Stomach (tissue), 9 donors: ENCODE measurements around the gene MEX3A. TPM values are rescaled to one million over a fixed set of nuclear protein-coding genes. Genes with fewer than 3 reads are reported as not detected.

Source experiments
- DNase-seq, 2 donors: peaks; one replicate each; pipeline versions ENCODE4 v3.0.0 to v3.0.0-alpha.2; 2013 to 2019
- H3K27ac ChIP-seq, 5 donors: fragments of 200-600 bp in 4 of 5; sonication (generic) in 4 of 5; one replicate each; pipeline ENCODE4 v1.5.1; 2013 to 2019; ENCODE audit warnings: mild to moderate bottlenecking in 1 of 5, moderate library complexity in 1 of 5
- H3K27me3 ChIP-seq, 3 donors: fragments of 200-600 bp; sonication (generic); one replicate each; pipeline ENCODE4 v1.5.1; 2017 to 2019; ENCODE audit warnings: mixed run types in 1 of 3
- H3K36me3 ChIP-seq, 4 donors: fragments of 200-600 bp; sonication (generic); 1 replicate in 3 of 4; 2 replicates in 1 of 4; pipeline ENCODE4 v1.5.1; 2016 to 2019
- H3K4me1 ChIP-seq, 4 donors: fragments of 200-600 bp; sonication (generic); one replicate each; pipeline ENCODE4 v1.5.1; 2016 to 2019
- H3K4me3 ChIP-seq, 4 donors: fragments of 200-600 bp; sonication (generic) in 3 of 4; one replicate each; pipeline ENCODE4 v1.5.1; 2016 to 2019; ENCODE audit warnings: mild to moderate bottlenecking in 1 of 4
- H3K9me3 ChIP-seq, 4 donors: fragments of 200-600 bp; sonication (generic); one replicate each; pipeline ENCODE4 v1.5.1; 2016 to 2019
- EP300 ChIP-seq: sonication (generic); formaldehyde crosslinking; IDR thresholded peaks from one replicate; pipeline ENCODE4 v1.6.1; 2017; ENCODE audit warnings: antibody characterized with exemption
- POLR2A ChIP-seq, 4 donors: fragments of 450-650 bp; IDR thresholded peaks; one replicate each; pipeline ENCODE4 v1.6.1; 2016; ENCODE audit warnings: antibody characterized with exemption in 4 of 4, control low read depth in 2 of 4, mild to moderate bottlenecking in 1 of 4, moderate library complexity in 1 of 4
- POLR2AphosphoS5 ChIP-seq, 3 donors: sonication (generic); formaldehyde crosslinking; IDR thresholded peaks; one replicate each; pipeline ENCODE4 v1.6.1; 2016; ENCODE audit warnings: antibody characterized with exemption in 3 of 3
- WGBS, 5 donors: extraction: QIAGEN DNeasy Blood & Tissue Kit in 3 of 5; methylation state at CpG; one replicate each; pipeline versions ENCODE4 v1.1.5 to v1.1.7; 2013 to 2018; 5-methylcytosine and 5-hydroxymethylcytosine counted together
- intact Hi-C: fragments of 100-400 bp; cut with DNase I; formaldehyde crosslinking; loops from one replicate; pipeline ENCODE4 v1.15.1; 2023; ENCODE audit warnings: low total_unique reads
- polyA plus RNA-seq, 3 donors: library from polyadenylated mRNA; stranded (reverse); fragments of 200-250 nt; gene quantifications; one replicate each; pipeline ENCODE4 v1.2.3, GENCODE V29; 2013
- total RNA-seq, 5 donors: library from RNA; depleted of rRNA; stranded (reverse); fragments of >200 nt; gene quantifications; one replicate each; pipeline versions ENCODE4 v1.1.0 to v1.2.3, GENCODE V29; 2014 to 2016
- TF ChIP-seq, protein P1 (sequence below), 7 experiments: fragments of 450-650 bp in 4 of 7; fragments of 200-600 bp in 3 of 7; sonication (generic) in 3 of 7; IDR thresholded peaks; one replicate each; pipeline ENCODE4 v1.5.1; 2016 to 2019; ENCODE audit warnings: antibody characterized with exemption in 7 of 7, control low read depth in 2 of 7, mild to moderate bottlenecking in 1 of 7
- donor health status: healthy with polysubstance abuse.
- donor health status: Bipolar disorder and iron deficiency.
- donor health status: healthy.

Gene MEX3A
- total and polyA plus RNA-seq, 8 donors = 0.25 to 11.0 (median 1.5) TPM; not detected in 3

DNA sequence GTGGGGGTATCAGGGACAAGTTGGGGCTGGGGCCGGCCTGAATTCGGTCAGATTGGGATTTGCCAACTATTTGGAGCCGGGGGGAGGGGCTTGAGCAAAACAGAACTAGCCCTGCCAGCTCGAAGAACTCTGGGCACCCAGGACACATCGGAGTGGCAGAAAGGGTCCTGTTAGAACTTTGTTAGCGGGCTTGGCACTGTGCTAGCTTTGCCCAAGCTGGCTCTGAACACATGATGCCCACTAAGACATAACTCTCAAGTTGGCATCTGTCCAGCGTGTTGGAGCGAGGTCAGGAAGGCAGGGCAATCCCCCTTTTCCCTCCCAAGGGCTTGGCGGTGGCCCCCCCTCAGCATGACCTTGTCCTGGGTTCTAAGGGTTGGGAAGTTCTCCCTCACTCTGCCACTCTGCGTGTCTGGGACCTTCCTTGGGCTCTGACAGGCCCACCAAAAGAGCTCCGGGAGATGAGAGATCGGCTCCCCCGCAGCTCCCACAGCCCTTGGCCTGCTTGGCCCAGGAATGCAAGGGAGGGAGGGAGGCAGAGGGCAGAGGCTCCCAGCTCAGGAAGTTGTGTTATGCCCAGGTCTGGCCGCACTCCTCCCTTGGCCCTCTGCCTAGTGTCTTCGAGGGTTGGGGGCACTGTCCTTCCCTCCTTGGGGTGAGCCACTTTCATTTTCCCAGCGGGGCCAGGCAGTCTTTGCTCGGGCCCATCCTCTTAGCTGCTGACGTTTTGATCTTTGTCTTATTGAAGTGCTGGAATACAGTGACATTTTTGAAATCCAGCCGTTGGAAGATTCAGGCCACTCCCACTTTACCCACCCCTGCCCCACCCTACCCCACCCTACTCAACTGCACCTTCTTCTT lies 33.5 kb upstream of the MEX3A start:
- Histone ChIP-seq H3K4me3 (peak overlapping the region; percentile 72 to 100 (median 93)), H3K27ac (peak overlapping the region; percentile 91 to 99 (median 93)), H3K36me3 (peaks cover 0 to 22% (median 0%) of the 10 kb centered on the region in 4 donors), H3K9me3 (no peaks in the 10 kb centered on the region), H3K27me3 (no peaks in the 10 kb centered on the region), H3K4me1 (peaks cover 53 to 87% (median 61%) of the 10 kb centered on the region in 4 donors)
- intact Hi-C loops = no loop called here
- DNase-seq = peak; percentile 62 to 89
- TF ChIP-seq, protein P1, sequence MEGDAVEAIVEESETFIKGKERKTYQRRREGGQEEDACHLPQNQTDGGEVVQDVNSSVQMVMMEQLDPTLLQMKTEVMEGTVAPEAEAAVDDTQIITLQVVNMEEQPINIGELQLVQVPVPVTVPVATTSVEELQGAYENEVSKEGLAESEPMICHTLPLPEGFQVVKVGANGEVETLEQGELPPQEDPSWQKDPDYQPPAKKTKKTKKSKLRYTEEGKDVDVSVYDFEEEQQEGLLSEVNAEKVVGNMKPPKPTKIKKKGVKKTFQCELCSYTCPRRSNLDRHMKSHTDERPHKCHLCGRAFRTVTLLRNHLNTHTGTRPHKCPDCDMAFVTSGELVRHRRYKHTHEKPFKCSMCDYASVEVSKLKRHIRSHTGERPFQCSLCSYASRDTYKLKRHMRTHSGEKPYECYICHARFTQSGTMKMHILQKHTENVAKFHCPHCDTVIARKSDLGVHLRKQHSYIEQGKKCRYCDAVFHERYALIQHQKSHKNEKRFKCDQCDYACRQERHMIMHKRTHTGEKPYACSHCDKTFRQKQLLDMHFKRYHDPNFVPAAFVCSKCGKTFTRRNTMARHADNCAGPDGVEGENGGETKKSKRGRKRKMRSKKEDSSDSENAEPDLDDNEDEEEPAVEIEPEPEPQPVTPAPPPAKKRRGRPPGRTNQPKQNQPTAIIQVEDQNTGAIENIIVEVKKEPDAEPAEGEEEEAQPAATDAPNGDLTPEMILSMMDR (IDR thresholded peaks at IDR 0.05) = no peak
- TF ChIP-seq POLR2A (IDR thresholded peaks at IDR 0.05) = no peak
- no peak for TF ChIP-seq EP300
- TF ChIP-seq POLR2AphosphoS5 (IDR thresholded peaks at IDR 0.05) = peak; percentile 17 to 46 (median 37)
- WGBS, 5 donors = 1 to 4% (median 3%) methylated on average over 14 to 19 of the region's 19 CpGs

GRCh38 chr1:156114919-156115513 lies 32.8 kb upstream of the MEX3A start:
- WGBS, 5 donors = 0% methylated on average over 33 to 49 of the region's 49 CpGs
- peaks cover 46 to 79% (median 54%) of the 10 kb centered on the region in 4 donors for H3K4me1 ChIP-seq
- intact Hi-C loops = no loop called here
- H3K4me3 ChIP-seq = peak overlapping the region; percentile 72 to 100 (median 93)
- TF ChIP-seq EP300 (no peak), POLR2AphosphoS5 (IDR thresholded peaks at IDR 0.05) (peak in 1 of 3 donors; percentile 3)
- peak overlapping the region; percentile 91 to 99 (median 93) for H3K27ac ChIP-seq
- H3K9me3 ChIP-seq = no peaks in the 10 kb centered on the region
- no peaks in the 10 kb centered on the region for H3K27me3 ChIP-seq
- peaks cover 0 to 15% (median 0%) of the 10 kb centered on the region in 4 donors for H3K36me3 ChIP-seq
- peak; percentile 57 to 75 for DNase-seq

DNA sequence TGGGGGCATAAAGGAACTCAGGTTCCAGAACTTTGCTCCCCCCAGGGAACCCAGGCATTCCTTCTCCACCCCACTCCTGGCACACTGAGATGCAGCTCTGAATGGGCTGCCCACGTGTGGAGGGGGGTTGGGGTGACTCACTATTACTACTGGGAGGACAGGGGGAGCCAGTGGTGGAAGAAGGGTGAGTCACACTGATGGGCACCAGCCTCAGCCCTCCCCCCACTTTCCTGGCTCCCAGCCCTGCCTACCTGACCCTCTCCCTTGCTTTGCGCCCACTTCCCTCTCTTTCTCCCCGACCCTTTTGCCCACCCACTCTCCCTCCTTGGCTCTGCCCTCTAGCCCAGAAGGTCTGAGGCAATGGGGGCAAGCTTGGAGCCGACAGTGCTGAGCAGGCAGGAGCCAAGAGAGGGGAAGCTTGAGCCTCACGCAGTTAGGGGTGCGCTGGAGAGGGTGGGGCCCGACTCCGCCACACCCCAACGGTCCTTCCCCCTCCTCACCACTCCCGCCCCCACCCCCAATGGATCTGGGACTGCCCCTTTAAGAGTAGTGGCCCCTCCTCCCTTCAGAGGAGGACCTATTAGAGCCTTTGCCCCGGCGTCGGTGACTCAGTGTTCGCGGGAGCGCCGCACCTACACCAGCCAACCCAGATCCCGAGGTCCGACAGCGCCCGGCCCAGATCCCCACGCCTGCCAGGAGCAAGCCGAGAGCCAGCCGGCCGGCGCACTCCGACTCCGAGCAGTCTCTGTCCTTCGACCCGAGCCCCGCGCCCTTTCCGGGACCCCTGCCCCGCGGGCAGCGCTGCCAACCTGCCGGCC lies 32.0 kb upstream of the MEX3A start, which contains the start of gene LMNA:
Gene LMNA (plus strand): TSS at position 611 of the 818 bp plus-strand sequence. CDS start 208 bp downstream, outside the sequence.
- 1 to 2% (median 1%) methylated on average over 10 to 37 of the region's 37 CpGs for WGBS, 5 donors

DNA sequence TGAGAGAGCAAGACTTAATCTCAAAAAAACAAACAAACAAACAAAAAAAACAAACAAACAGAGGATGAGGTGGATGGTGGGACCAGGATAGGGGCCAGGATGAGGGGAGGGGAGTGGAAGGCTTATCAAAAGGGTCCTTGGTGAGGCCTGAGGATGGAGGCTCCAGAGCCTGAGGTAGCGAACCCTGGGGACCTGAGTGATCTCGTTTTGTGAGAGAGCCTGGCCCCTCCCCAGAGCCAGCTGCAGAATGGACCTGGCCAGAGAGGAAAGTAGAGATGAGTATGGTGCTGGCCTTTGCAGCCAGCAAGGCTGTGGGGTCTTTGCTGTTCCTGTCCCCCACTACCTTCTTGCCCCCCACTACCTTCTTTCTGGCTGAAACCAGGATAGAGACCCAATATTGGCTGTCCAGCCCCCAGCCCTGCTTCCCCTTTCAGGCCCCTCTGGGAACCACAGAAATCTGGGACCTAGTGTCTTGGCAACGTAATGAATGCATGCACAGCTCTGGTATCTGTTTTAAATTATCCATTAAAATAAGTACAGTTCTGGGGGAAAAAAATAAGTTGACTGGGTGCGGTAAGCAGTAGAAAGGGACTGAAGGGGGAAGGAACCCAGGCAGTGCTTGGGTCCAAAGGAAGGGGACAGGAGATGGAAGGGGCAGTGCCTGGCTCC lies 31.2 kb upstream of the MEX3A start:
- TF ChIP-seq, protein P1 (IDR thresholded peaks at IDR 0.05) = no peak
- TF ChIP-seq EP300 (no peak), POLR2AphosphoS5 (IDR thresholded peaks at IDR 0.05) (no peak), POLR2A (IDR thresholded peaks at IDR 0.05) (no peak)
- H3K36me3 ChIP-seq = peaks cover 0 to 4% (median 0%) of the 10 kb centered on the region in 4 donors
- no peaks in the 10 kb centered on the region for H3K9me3 ChIP-seq
- WGBS, 5 donors = 46 to 66% (median 57%) methylated on average over 4 of the region's 4 CpGs
- H3K4me1 ChIP-seq = peaks cover 30 to 63% (median 39%) of the 10 kb centered on the region in 4 donors
- peak overlapping the region; percentile 91 to 99 (median 93) for H3K27ac ChIP-seq
- DNase-seq = peak in 1 of 2 donors; percentile 54
- H3K27me3 ChIP-seq = no peaks in the 10 kb centered on the region
- intact Hi-C loops = no loop called here
- H3K4me3 ChIP-seq = no peak overlapping the region

More for the DNA sequence above, 32.0 kb upstream of the MEX3A start, which contains the start of gene LMNA:
- peak within 1 kb of the TSS; percentile 72 to 100 (median 93) for H3K4me3 ChIP-seq
- peaks cover 38 to 72% (median 47%) of the 10 kb centered on the region in 4 donors for H3K4me1 ChIP-seq
- H3K27ac ChIP-seq = peak within 1 kb of the TSS; percentile 91 to 99 (median 93)
- H3K27me3 ChIP-seq = no peaks in the 10 kb centered on the region
- peak; percentile 94 to 96 for DNase-seq
- H3K36me3 ChIP-seq = peaks cover 0 to 9% (median 0%) of the 10 kb centered on the region in 4 donors
- intact Hi-C loops = no loop called here
- H3K9me3 ChIP-seq = no peaks in the 10 kb centered on the region
- no peak for TF ChIP-seq EP300
- peak in 2 of 4 donors; percentile 92 to 93 for TF ChIP-seq POLR2A (IDR thresholded peaks at IDR 0.05)
- TF ChIP-seq, protein P1 (IDR thresholded peaks at IDR 0.05) = peak in 1 of 7 experiments; percentile 10
- peak; percentile 98 to 99 (median 99) for TF ChIP-seq POLR2AphosphoS5 (IDR thresholded peaks at IDR 0.05)
